ENCODE measurements around the gene CDC6.

CDC6 gene

DNA sequence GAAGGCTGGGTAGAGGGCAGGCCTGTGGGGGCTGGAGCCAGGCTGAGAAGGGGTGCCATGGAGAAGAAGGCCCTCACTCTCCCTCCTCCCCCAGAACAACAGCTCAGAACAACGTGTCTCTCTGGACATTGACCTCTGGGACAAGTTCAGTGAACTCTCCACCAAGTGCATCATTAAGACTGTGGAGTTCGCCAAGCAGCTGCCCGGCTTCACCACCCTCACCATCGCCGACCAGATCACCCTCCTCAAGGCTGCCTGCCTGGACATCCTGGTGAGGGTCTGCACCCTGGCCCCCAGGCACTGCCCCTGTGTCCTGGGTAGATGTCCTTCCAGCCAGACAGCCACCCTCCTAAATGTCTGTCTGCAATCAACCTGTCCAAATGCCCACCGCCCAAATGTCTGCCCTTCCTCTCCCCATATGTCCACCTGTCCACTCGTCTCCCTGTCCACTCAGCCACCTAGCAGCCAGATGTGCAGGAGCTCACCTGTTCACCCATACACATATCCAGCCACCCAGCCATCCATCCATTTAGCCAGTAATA is 64.6 kb downstream of the CDC6 start:
- DNase-seq (ENCODE audit: low read depth): no peak

DNA sequence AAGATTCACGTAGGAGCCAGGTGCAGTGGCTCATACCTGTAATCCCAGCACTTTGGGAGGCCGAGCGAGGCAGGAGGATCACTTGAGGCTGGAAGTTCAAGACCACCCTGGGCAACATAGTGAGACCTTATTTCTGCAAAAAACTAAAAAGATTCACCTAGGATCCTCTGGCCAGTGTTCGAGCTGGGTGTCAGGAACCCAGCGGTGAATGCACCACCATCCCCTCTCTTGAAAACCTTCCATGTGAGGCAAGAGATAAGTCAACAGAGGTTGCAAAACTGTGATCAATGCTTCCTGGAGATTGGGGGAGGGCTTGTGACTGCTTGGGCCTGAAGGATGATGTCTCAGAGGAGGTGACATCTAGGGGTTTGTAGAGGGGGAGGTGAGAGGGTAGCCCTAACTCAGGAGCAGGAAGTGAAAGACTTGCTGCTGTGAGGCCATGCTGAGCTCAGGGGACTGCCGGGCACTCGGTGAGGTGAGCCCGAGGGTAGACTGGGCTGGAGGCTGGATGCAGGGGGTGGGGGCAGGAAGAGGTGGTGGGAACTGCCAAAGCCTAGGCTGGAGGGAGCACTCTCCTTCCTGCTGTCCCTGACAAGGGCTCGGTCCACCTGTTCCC is 65.2 kb downstream of the CDC6 start:
- no peak for DNase-seq (ENCODE audit: low read depth)
